K562 (cell line): ENCODE results near the gene KIF23. TPM values are rescaled to one million over a fixed set of nuclear protein-coding genes. Genes with fewer than 3 reads are reported as not detected.
A peak's percentile ranks its signal among the peaks of the same experiment; 100 is the strongest.

Experiments used
- ATF4 ChIP-seq: fragments of 450-650 bp; formaldehyde crosslinking; IDR thresholded peaks from 2 replicates; pipeline ENCODE4 v1.4.0; 2022; ENCODE audit warnings: mild to moderate bottlenecking, moderate library complexity
- BRD4 ChIP-seq: fragments of 200-600 bp; sonication (generic); IDR thresholded peaks from 2 replicates; pipeline ENCODE4 v1.6.1; 2017; ENCODE audit warnings: inconsistent platforms
- EP400 ChIP-seq: fragments of 450-650 bp; IDR thresholded peaks from 2 replicates; pipeline ENCODE4 v1.6.1; 2017; ENCODE audit warnings: antibody characterized with exemption, mild to moderate bottlenecking, moderate library complexity
- ETV6 ChIP-seq, 3 experiments: fragments of 150-350 bp in 1 of 3; sonication (generic) in 1 of 3; formaldehyde crosslinking in 1 of 3; IDR thresholded peaks; 2 replicates each; pipeline versions ENCODE4 v1.6.1 to v1.8.0; 2014 to 2022; ENCODE audit warnings: borderline replicate concordance in 2 of 3, low read depth in 2 of 3, antibody characterized with exemption in 1 of 3, low read length in 1 of 3, mild to moderate bottlenecking in 1 of 3, missing genetic modification reagents in 1 of 3
- KDM4B ChIP-seq, 2 experiments: fragments of 450-650 bp in 1 of 2; sonication (generic) in 1 of 2; IDR thresholded peaks; 2 replicates each; pipeline ENCODE4 v1.6.1; 2016 to 2017; ENCODE audit warnings: borderline replicate concordance in 2 of 2, antibody characterized with exemption in 1 of 2, low read depth in 1 of 2, mild to moderate bottlenecking in 1 of 2
- MYC ChIP-seq, 2 experiments: fragments of 250-450 bp in 1 of 2; sonication (Bioruptor Pico) in 1 of 2; IDR thresholded peaks; 2 replicates each; pipeline versions ENCODE4 v1.5.1 to v1.6.1; 2012 to 2021; ENCODE audit warnings: low read depth in 2 of 2, borderline replicate concordance in 1 of 2, improper control_type of control experiment in 1 of 2, low read length in 1 of 2, mild to moderate bottlenecking in 1 of 2, moderate library complexity in 1 of 2
- SMARCA4 ChIP-seq: fragments of 450-650 bp; IDR thresholded peaks from 2 replicates; pipeline ENCODE4 v1.6.1; 2016
- SMARCC2 ChIP-seq: fragments of 450-650 bp; IDR thresholded peaks from 2 replicates; pipeline ENCODE4 v1.6.1; 2017; ENCODE audit warnings: antibody characterized with exemption, moderate library complexity, mild to moderate bottlenecking, low read depth
- STAT5B ChIP-seq: fragments of 250-450 bp; sonication (Bioruptor Pico); IDR thresholded peaks from 2 replicates; pipeline ENCODE4 v1.8.0; 2021; ENCODE audit warnings: mild to moderate bottlenecking, inconsistent platforms
- ZBTB7A ChIP-seq: IDR thresholded peaks from 2 replicates; pipeline ENCODE4 v1.6.1; 2011; ENCODE audit warnings: low read depth, mild to moderate bottlenecking, low read length, moderate library complexity, borderline replicate concordance; ENCODE audit not compliant: control insufficient read depth
- polyA plus RNA-seq, 8 experiments: library from polyadenylated mRNA; depleted of rRNA in 4 of 8; stranded (reverse) in 5 of 8; unstranded in 3 of 8; fragments of >200 nt; fragmentation: Nextera tagmentation in 2 of 8; fragmentation: Illumina TruSeq in 1 of 8; extraction: Ambion mirVana in 2 of 8; extraction: Trizol in 1 of 8; gene quantifications; 2 replicates each; pipeline versions ENCODE4 v1.2.1 to v1.2.3, GENCODE V29; 2011 to 2014; ENCODE audit warnings: inconsistent platforms in 1 of 8, missing spikeins in 1 of 8
- total RNA-seq, 7 experiments: library from RNA; depleted of rRNA in 6 of 7; stranded (reverse); fragments of >200 nt in 6 of 7; fragmentation: Illumina TruSeq in 2 of 7; extraction: Trizol in 2 of 7; gene quantifications; 2 replicates each; pipeline versions ENCODE4 v1.2.1 to v1.2.3, GENCODE V29; 2011 to 2021; ENCODE audit warnings: low replicate concordance in 1 of 7
- TF ChIP-seq, protein P1 (sequence below), 2 experiments: IDR thresholded peaks in 1 of 2; conservative IDR thresholded peaks in 1 of 2; 2 replicates each; pipeline ENCODE4 v1.6.1; 2016; ENCODE audit warnings: low read depth in 2 of 2, mild to moderate bottlenecking in 1 of 2, missing compliant biosample characterization in 1 of 2, missing genetic modification characterization in 1 of 2, moderate library complexity in 1 of 2
- TF ChIP-seq, protein P2 (sequence below): sonication (generic); formaldehyde crosslinking; IDR thresholded peaks from 2 replicates; pipeline ENCODE4 v1.8.1; 2023; ENCODE audit warnings: mild to moderate bottlenecking, missing genetic modification reagents
- TF ChIP-seq, protein P3 (sequence below): IDR thresholded peaks from 2 replicates; pipeline ENCODE4 v1.6.1; 2016; ENCODE audit warnings: missing genetic modification characterization, missing compliant biosample characterization
- TF ChIP-seq, protein P4 (sequence below), 2 experiments: fragments of 250-450 bp in 1 of 2; fragments of 450-650 bp in 1 of 2; sonication (Bioruptor Pico) in 1 of 2; IDR thresholded peaks; 2 replicates each; pipeline versions ENCODE4 v1.6.1 to v1.8.0; 2016 to 2021; ENCODE audit warnings: mild to moderate bottlenecking in 2 of 2, moderate library complexity in 2 of 2, missing compliant biosample characterization in 1 of 2, missing genetic modification characterization in 1 of 2
- TF ChIP-seq, protein P5 (sequence below): fragments of 250-450 bp; sonication (Bioruptor Pico); IDR thresholded peaks from 2 replicates; pipeline ENCODE4 v1.4.0; 2020; ENCODE audit warnings: mild to moderate bottlenecking

Gene KIF23
- total and polyA plus RNA-seq, 9 of the 15 experiments (the other 6 are each of a cell fraction or from before 2014, with no cell fraction given), result 29.4 to 58.2 (median 41.9) TPM

- TF ChIP-seq STAT5B (CRISPR knock-in tag) (no peak), MYC (IDR thresholded peaks at IDR 0.05; ENCODE audit: low read depth, low read length) (no peak), MYC (CRISPR knock-in tag; IDR thresholded peaks at IDR 0.05; ENCODE audit: borderline replicate concordance, low read depth) (no peak), ETV6 (IDR thresholded peaks at IDR 0.05; ENCODE audit: borderline replicate concordance in 1 of 2, low read depth in 2 of 2, low read length in 1 of 2) (no peak), ETV6 (CRISPR knock-in tag; IDR thresholded peaks at IDR 0.05; ENCODE audit: borderline replicate concordance) (no peak), SMARCA4 (0 out of 2 replicates have a peak, but pooled peaks have one; percentile 9), BRD4 (0 out of 2 replicates have a peak, but pooled peaks have one; percentile 44), ZBTB7A (0 out of 2 replicates have a peak, but pooled peaks have one; percentile 12), ATF4 (no peak), EP400 (0 out of 2 replicates have a peak, but pooled peaks have one; percentile 9), SMARCC2 (0 out of 2 replicates have a peak, but pooled peaks have one; percentile 15), KDM4B (IDR thresholded peaks at IDR 0.05; ENCODE audit: borderline replicate concordance in 2 of 2, low read depth in 1 of 2) (no peak)
- TF ChIP-seq, protein P1, sequence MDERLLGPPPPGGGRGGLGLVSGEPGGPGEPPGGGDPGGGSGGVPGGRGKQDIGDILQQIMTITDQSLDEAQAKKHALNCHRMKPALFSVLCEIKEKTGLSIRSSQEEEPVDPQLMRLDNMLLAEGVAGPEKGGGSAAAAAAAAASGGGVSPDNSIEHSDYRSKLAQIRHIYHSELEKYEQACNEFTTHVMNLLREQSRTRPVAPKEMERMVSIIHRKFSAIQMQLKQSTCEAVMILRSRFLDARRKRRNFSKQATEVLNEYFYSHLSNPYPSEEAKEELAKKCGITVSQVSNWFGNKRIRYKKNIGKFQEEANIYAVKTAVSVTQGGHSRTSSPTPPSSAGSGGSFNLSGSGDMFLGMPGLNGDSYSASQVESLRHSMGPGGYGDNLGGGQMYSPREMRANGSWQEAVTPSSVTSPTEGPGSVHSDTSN (CRISPR knock-in tag; IDR thresholded peaks at IDR 0.05; ENCODE audit: low read depth), result no peak
- TF ChIP-seq, protein P1 (tag; conservative IDR thresholded peaks at IDR 0.05; ENCODE audit: low read depth), result 0 out of 2 replicates have a peak, but pooled peaks have one; percentile 35
- TF ChIP-seq, protein P2, sequence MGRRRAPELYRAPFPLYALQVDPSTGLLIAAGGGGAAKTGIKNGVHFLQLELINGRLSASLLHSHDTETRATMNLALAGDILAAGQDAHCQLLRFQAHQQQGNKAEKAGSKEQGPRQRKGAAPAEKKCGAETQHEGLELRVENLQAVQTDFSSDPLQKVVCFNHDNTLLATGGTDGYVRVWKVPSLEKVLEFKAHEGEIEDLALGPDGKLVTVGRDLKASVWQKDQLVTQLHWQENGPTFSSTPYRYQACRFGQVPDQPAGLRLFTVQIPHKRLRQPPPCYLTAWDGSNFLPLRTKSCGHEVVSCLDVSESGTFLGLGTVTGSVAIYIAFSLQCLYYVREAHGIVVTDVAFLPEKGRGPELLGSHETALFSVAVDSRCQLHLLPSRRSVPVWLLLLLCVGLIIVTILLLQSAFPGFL, result peak; percentile 2; the same call in 1 of the 2 replicates
- TF ChIP-seq, protein P3, sequence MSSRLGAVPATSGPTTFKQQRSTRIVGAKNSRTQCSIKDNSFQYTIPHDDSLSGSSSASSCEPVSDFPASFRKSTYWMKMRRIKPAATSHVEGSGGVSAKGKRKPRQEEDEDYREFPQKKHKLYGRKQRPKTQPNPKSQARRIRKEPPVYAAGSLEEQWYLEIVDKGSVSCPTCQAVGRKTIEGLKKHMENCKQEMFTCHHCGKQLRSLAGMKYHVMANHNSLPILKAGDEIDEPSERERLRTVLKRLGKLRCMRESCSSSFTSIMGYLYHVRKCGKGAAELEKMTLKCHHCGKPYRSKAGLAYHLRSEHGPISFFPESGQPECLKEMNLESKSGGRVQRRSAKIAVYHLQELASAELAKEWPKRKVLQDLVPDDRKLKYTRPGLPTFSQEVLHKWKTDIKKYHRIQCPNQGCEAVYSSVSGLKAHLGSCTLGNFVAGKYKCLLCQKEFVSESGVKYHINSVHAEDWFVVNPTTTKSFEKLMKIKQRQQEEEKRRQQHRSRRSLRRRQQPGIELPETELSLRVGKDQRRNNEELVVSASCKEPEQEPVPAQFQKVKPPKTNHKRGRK, result peak; percentile 65
- TF ChIP-seq, protein P4, sequence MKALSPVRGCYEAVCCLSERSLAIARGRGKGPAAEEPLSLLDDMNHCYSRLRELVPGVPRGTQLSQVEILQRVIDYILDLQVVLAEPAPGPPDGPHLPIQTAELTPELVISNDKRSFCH (CRISPR knock-in tag; IDR thresholded peaks at IDR 0.05), result no peak
- TF ChIP-seq, protein P4 (tag; IDR thresholded peaks at IDR 0.05), result 0 out of 2 replicates have a peak, but pooled peaks have one; percentile 28
- TF ChIP-seq, protein P5, sequence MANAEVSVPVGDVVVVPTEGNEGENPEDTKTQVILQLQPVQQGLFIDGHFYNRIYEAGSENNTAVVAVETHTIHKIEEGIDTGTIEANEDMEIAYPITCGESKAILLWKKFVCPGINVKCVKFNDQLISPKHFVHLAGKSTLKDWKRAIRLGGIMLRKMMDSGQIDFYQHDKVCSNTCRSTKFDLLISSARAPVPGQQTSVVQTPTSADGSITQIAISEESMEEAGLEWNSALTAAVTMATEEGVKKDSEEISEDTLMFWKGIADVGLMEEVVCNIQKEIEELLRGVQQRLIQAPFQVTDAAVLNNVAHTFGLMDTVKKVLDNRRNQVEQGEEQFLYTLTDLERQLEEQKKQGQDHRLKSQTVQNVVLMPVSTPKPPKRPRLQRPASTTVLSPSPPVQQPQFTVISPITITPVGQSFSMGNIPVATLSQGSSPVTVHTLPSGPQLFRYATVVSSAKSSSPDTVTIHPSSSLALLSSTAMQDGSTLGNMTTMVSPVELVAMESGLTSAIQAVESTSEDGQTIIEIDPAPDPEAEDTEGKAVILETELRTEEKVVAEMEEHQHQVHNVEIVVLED, result no peak
- TF ChIP-seq, all 486 proteins: peak for 10
Measured at GRCh38 chr15:69463182-69463756, 49.1 kb downstream of the KIF23 start (continued).
